AG09319 (cell line): ENCODE measurements around the gene VPS11.
"Not testable (repeated sequence)": the region's sequence is repeated elsewhere in the genome, so short reads cannot be mapped to it uniquely, and the experiment has no call there.

Experiments used
- DNase-seq: peaks from one replicate; pipeline ENCODE4 v3.0.0-alpha.2; 2010; ENCODE audit warnings: low read depth; ENCODE audit errors: extremely low read depth
- TF ChIP-seq, protein P1 (sequence below): IDR thresholded peaks from 2 replicates; pipeline ENCODE4 v1.5.1; 2011; ENCODE audit warnings: low read depth, mild to moderate bottlenecking, inconsistent platforms, low read length, moderate library complexity

The VPS11 gene

DNA sequence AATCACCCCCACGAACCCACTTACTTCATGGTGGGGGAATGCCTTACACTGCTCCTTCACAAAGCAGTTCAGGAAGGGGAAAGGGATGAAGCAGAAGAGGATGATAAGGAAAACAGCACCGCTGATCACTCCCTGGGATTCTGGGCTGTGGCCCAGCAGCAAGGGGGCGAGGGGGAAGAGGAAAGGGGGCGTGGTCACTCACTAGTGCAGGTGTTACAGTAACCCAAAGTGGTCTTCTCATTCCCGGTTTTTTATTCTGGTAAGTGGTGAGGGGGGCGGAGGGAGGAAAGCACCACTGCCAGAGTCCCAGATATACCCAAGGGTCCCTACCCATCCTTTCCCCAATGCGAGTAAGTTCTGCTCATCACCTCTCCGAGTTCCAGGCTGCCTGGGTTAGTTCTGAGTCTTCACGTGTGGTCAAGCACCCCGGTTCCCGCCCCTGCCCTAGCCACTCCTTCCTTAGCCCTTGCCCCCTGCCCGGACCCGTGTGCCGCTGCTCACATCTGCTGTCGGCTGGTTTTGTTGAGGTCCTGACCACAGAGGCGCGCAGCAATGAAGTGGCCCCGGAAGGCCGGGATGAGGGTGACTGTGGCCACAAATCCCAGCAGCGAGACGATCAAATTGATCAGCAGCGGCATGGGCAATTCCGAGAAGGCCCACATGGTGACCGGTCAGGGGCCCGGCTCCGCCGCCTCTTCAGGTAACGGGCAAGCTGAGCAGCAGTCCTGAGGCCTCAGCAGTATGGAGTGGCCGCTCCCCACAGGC lies 33.6 kb downstream of the VPS11 start:
- DNase-seq = no peak
- TF ChIP-seq, protein P1, sequence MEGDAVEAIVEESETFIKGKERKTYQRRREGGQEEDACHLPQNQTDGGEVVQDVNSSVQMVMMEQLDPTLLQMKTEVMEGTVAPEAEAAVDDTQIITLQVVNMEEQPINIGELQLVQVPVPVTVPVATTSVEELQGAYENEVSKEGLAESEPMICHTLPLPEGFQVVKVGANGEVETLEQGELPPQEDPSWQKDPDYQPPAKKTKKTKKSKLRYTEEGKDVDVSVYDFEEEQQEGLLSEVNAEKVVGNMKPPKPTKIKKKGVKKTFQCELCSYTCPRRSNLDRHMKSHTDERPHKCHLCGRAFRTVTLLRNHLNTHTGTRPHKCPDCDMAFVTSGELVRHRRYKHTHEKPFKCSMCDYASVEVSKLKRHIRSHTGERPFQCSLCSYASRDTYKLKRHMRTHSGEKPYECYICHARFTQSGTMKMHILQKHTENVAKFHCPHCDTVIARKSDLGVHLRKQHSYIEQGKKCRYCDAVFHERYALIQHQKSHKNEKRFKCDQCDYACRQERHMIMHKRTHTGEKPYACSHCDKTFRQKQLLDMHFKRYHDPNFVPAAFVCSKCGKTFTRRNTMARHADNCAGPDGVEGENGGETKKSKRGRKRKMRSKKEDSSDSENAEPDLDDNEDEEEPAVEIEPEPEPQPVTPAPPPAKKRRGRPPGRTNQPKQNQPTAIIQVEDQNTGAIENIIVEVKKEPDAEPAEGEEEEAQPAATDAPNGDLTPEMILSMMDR = no peak

- DNase-seq = peak; percentile 89
- TF ChIP-seq, protein P1 = no peak
Measured at GRCh38 chr11:119101759-119102423, 34.3 kb downstream of the VPS11 start, which contains the start of gene DPAGT1. Gene DPAGT1, minus strand, starts transcription at chr11:119101853. Its CDS starts 198 bp downstream, at chr11:119101655.

DNA sequence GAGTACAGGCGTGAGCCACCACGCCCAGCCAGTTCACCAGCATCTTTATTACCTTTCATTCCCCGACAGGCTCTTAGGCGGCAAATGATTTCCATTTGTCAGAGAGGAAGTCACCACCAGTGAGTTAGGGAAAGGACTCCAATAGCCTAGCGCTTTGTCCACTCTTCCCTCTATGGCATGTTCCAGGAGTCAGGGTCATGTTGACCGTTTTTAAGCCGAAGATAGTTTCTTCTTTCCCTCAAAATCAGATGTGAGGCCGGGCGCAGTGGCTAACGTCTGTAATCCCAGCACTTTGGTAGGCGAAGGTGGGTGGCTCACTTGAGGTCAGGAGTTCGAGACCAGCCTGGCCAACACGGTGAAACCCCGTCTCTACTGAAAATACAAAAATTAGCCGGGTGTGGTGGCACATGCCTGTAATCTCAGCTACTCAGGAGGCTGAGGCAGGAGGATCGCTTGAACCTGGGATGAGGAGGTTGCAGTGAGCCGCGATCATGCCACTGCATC lies 35.6 kb downstream of the VPS11 start:
- DNase-seq = not testable (repeated sequence)

- TF ChIP-seq, protein P1 = no peak
- no peak for DNase-seq
Measured at GRCh38 chr11:119103793-119104192, 36.2 kb downstream of the VPS11 start.

GRCh38 chr11:119106564-119107537 lies 39.2 kb downstream of the VPS11 start, which contains the start of gene C2CD2L:
Gene C2CD2L, plus strand, starts transcription at chr11:119107344. Its CDS starts 398 bp downstream, at chr11:119107742.
- TF ChIP-seq, protein P1 = no peak
- peak; percentile 71 for DNase-seq

- TF ChIP-seq, protein P1 = no peak
- no peak for DNase-seq
Measured at GRCh38 chr11:119107538-119108145, 40.0 kb downstream of the VPS11 start.

GRCh38 chr11:119108146-119108856 lies 40.7 kb downstream of the VPS11 start:
- DNase-seq = no peak
- TF ChIP-seq, protein P1 = no peak
